Activated T-helper 9 cell treated with anti-CD3 and anti-CD28 coated beads, Interleukin-2, amount 50 U/mL, for 16 hours (primary cell): Measurements from ENCODE around the gene LCOR.

ENCODE experiments used
- DNase-seq: peaks from one replicate; pipeline ENCODE4 v3.0.0-alpha.2; 2020; ENCODE audit warnings: low read depth

LCOR gene

DNA sequence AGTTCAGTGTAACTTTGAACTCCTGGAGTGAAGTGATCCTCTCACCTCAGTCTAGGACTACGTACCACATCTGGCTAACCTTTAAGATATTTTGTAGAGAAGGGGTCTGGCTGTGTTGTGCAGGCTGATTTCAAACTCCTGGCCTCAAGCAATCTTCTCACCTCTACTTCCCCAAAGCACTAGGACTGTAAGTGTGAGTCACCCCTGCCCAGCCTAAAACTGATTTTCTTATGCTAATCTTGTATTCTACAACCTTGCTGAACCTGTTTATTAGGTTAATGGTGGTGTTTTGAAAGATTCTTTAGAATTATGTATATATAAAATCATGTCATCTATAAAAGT, 58.0 kb downstream of the LCOR start:
- no peak for DNase-seq

DNA sequence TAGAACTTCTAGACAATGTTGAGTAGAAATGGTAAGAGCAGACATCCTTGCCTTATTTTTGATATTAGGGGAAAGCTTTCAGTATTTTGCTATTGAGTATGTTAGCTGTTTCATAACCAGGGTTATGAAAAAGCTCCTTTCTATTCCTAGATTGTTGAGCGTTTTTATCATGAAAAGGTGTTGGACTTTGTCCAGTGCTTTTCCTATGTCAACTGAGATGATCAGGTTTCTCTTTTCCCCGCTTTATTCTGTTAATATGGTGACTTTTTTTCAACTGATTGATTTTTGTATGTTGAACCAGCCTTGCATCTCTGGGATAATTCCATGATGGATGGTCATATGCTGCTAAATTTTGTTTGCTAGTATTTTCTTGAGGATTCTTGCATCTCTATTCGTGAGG, 58.5 kb downstream of the LCOR start:
- no peak for DNase-seq

DNA sequence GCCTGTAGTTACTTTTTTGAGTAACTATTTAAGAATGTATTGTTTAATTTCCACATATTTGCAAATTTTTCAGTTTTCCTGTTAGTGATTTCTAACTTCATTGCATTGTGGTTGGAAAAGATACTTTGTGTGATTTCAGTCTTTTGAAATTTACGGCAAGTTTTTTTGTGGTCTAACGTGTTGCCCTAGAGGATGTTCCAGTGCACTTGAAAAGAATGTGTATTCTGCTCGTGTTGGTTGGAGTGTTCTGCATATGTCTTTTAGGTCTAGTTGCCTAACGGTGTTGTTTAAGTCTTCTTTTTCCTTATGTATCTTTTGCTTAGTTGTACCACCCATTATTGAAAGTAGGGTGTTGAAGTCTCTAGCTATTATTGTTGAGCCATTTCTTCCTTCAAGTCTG, 59.7 kb downstream of the LCOR start:
- no peak for DNase-seq

DNA sequence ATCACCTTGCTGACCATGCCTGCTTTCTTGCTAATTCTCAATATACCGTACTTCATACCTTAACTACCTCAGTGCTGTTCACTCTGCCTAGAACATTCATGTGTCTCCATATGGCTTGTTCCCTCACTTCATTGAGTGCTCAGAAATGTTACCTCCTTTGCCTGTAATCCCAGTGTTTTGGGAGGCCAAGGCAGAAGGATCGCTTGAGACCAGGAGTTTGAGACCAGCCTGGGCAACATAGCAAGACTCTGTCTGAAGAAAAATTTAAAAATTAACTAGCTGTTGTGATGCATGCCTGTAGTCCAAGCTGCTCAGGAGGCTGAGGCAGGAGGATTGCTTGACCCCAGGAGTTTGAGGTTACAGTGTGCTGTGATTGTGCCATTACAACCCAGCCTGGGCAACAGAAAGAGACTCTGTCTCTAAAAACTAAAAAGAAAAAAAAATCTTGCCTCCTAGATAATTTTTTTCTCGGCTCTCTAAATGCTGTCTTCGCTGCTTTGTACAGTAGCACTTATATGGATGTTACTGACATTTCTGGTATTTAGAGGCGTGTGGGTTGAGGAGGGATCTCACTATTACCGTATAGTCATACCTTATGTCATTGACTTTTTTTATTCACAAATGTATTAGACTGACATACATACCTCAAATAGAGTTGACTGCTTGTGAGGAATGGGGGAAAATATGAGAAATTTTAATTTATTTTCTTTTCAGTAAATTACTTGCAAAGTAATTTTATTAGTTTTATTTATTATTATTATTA, 63.7 kb downstream of the LCOR start:
- DNase-seq, result no peak

DNA sequence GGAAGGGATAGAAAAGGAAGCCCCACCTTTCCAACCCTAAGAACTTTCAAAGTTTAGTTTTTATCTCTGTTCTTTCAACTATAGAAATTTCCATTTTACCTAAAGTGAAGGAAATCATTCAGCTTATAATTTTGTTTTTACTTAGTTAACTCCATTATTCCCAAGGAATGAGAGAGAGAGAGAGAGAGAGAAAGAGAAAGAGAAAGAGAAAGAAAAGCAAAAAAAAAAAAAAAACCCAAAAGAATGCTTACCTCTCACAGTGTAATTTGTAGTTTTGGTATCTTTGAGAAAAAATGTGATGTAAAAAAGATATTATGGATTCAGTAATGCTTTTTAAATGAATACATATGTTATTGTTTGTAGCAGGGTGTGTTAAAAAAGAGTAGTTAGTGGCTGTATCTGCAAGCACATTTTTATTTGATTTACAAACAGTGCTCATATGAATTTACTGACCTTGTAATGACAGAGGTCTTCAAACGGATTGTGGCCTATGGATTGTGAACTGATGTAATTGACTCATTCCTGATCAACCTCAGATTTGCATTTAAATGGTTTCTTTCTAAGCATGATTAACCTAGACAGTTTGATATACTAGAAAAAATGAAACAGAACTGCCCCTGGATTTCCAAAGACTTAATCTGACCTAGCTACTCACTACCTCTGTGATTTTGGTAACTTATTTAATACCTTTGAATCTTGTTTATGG, 64.9 kb downstream of the LCOR start:
- no peak for DNase-seq

DNA sequence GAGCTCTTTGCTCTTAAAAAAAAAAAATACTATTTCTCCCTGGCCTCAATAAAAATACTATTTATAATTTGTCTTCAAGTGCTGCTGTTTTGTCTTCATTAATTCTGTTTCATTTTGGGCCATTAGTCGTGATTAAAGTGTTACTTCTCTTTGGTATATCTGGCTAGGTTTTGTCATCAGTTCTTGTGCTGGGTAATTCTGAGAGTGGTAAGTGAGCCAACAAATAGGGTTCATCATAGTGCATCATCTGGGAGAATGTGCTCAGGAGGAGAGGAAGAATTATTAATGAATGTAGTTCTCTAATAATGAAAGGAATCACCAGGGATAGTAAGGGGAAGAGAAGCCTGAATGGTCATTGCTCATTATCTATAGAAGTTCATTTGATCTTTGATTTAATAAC, 70.0 kb downstream of the LCOR start:
- DNase-seq, result no peak

DNA sequence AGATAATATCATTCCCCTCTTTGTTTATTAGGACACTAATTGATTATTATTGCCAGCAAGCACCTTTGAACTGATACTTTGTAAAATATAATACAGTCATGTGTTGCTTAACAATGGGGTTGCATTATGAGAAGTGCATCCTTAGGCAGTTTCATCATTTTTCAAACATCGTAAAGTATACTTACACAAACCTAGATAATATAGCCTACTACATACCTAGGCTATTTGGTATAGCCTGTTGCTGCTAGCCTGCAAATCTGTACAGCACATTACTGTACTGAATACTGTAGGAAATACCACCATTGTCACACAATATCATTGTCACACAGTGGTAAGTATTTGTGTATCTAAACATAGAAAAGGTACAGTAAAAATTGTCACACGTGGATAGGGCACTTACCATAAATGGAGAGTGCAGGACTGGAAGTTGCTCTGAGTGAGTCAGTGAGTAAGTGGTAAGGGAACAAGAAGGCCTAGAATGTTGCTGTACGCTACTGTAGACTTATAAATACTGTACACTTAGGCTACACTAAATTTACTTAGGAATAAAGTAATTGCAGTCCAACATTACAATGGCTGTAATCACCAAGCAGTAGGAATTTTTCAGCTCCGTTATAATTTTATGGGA, 70.7 kb downstream of the LCOR start:
- DNase-seq, result no peak

DNA sequence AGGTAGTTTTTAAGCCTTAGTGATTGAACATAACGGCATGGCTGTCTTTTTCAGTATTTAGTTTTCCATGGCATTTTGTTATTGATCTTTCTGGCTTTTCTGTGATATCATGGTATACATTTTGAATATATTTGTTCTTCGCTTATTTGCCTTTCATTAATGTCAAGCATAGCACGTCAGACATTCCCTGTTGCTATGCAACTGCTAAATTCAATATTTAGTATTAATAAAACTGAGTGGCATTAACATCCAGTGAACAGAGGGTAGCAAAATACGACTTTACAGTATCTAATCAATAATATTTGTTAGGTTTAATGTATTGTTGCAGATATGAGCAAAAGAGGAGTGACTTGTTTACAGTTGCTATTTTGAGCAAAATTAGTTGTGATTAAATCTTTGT, 72.5 kb downstream of the LCOR start:
- DNase-seq, result no peak

DNA sequence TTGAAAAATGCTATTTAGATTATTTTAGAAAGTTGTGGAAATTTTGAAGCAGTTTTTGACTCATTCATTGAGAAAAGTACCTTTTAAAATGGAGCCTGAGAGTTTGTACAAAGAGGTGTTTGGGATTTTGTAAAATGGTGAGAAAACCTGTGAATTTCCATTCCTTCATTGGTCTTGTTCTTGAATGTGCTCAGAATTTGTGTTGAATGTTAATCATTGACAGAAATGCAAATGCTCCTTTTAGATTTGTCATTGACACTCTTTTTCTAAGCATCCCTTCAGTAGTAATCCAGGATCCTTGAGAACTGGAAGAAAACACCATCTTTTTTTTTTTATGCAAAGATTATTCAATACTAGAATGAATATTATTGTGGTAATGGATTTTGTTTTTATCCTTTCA, 74.8 kb downstream of the LCOR start:
- no peak for DNase-seq

DNA sequence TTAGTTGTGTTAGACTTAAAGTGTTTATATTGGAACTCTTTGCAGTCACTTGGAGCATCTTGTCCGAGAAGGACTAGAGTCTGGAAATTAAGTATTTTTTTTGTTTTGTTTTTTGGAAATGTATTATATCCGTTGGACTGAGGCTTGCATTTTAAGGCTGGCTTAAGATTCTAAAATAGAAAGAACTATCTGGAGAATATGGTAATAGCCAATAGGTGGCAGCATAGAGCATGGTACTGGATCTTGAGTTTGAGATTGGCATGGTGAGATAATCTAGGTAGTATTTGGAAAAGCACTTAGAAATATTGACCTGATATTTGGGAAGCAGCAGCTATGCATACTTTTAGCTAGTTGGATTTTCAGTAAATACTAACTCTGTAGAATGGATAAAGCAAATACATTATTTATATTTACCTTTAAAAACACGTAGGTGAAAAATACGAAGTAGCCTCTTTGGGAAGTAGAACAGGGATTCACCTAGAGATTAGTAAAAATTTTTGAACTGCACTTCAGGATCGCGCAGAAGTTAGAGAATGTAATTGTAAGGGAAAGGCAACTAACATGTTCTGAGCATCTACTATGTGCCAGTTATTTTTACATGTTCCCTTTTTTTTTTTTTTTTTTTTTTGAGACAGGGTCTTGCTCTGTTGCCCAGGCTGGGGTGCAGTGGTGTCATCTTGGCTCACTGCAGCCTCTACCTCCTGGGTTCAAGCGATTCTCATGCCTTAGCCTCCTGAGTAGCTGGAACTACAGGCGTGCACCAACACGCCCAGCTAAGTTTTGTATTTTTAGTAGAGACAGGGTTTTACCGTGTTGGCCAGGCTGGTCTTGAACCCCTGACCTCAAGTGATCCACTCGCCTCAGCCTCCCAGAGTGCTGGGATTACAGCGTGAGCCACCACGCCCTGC, 78.6 kb downstream of the LCOR start:
- DNase-seq, result no peak

DNA sequence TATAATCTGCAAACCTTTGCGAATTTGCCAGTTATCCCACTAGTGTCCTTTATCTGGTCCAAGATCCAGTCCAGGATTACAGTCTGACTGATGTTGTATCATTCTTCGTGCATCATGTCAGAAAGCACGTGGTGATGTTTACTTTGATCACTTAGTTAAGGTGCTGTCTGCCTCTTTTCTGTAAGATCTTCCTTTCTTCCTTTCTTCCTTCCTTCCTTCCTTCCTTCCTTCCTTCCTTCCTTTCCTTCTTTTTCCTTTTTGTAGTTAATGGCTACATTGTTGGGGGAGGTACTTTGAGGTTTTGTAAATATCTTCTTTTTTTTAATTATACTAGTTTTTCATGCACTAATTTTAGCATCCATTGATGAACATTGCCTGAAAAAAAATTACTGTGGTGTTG, 80.3 kb downstream of the LCOR start:
- DNase-seq, result no peak

DNA sequence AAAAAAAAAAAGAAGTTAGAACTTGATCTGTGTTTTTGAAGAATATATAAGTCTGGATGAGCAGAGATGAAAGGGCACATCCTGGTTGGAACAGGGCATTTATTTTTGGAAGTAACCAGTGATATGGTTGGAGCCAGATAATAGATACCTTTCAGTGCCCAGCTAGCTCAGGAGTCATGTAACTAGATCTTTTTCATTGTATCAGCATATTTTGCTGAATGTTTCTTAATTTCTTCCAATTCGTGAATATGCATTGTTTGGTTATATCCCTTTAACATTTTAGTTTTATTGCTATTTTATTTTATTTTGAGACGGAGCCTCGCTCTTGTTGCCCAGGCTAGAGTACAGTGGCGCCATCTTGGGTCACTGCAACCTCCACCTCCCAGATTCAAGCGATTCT, 81.8 kb downstream of the LCOR start:
- no peak for DNase-seq

DNA sequence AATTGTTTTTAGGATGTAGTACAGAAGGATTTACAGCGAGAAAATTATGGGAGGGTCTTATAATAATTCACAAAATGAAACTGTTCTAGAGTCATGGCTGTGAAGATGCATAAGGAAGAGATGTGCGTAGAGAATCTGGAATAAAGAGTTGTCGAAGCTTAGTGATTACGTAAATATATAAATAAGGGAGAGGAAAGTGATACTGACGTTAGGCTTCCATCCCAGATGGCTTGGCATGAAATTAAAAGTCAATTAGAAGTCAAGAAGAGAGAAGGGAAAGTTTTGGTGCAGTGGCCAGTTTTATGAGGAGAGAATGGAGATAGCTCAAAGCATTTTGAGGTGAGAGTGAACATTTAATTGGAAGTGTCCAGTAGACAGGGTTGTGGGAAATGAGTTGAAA, 85.5 kb downstream of the LCOR start:
- no peak for DNase-seq

DNA sequence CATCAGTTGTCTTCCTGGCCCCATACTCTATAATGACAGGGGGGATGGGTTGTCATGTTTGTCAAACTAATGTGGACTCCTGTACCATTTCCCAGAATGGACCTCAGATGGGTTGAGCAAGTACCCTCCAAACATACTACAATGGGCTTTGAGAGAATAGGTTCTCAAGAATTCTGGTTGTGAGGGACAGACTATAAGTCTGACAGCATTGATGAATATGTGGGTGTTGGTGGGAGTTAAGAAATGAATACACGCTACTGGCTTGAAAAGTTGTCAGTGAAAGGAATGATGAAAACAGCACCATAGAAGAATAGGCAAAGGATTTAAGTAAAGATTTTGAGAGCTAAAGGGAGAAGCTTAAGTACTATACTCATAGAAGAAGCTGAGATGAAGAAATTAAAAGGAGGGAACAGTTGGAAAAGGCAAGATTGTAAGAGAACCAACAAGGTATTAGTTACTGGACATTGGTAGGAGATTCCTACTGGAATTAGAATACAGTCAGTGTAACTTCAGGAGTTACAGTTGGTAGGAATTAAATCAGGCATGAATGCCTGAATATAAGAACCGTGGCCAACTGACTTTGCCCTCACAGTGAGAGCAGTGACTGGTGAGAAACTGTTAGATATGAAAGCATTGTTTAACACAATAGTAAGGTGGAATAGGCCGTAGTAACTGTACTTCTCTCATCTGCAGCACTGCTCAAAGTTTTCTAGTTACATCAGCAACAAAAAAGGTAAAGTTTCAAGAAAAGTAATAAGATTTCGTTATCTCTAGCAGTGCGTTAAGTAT, 86.3 kb downstream of the LCOR start:
- no peak for DNase-seq

DNA sequence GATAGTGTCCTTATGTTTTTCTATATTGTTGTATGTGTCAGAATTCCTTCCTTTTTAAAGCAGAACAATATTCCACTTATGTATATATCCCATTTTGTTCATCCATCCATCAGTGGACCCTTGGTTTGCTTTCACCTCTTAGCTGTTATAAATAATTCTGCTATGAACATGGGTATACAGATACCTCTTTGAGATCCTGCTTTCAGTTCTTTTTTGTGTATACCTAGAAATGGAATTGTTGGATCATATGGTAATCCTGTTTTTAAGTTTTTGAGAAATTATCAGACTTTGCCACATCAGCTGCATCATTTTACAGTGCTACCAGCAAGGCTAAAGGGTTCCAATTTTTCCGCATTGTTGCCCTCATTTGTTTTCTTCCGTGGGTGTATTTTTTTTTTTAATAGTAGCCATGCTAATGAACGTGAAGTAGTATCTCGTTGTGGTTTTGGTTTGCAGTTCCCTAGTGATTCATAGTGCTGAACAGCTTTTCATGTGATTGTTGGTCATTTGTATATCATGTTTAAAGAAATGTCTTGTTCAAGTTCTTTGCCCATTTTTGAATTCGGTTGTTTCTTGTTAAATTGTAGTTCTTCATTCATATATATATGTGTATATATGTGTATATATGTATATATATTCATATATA, 87.8 kb downstream of the LCOR start:
- no peak for DNase-seq

DNA sequence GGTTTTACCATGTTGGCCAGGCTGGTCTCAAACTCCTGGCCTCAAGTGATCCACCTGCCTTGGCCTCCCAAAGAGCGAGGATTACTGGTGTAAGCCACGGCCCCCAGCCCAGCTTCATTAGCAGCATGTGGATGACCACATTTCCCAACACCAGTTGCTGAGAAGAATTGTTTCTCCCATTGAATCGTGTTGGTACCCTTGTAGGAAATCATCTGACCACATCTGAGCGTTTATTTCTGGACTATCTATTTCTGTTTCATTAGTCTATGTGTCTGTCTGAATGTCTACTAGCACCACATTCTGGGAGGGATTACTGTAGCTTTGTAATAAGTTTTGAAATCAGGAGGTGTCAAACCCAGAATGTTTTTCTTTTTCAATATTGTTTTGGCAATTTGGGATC, 89.6 kb downstream of the LCOR start:
- no peak for DNase-seq

DNA sequence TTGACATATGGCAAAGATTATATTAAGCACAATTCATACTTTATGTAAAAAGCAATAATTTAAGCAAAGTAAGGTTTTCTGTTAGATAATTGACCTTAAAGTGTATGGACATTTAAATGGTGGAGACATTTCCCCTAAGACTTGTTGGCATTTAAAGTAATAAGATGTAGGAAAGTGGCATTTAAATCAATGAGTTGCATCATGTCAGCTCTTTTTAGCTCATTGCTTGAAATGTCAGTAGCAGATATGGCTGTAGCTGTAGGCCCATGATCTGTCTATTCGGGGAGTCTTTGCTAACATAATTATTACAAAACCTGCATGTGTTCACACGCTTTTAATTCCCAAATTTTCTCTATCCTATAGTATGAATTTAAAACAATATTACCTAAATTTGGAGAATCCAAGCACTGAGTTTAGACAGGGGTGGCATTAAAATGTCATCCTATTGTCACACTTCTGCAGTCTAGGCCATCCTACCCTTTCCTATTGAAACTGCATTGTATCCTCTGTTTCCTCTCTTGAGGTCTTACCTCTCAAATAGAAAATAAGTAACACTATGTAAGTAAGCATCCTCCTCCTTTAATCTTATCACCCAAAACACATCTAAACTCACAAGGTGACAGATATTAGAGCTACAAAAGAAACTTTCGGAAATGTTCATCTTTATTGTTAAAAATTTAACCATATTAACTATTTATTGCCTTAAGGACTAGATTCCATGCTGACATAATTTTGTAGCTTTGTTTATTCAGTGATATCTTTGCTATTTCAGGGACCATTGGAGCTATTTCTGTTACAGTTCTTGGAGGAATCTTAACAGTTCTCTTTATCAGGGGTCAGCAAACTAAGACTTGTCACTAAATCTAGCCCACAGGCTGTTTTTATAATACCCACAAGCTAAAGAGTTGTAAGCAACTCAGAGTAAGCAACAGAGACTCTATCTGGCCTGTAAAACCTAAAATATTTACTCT, 91.2 kb downstream of the LCOR start:
- no peak for DNase-seq

DNA sequence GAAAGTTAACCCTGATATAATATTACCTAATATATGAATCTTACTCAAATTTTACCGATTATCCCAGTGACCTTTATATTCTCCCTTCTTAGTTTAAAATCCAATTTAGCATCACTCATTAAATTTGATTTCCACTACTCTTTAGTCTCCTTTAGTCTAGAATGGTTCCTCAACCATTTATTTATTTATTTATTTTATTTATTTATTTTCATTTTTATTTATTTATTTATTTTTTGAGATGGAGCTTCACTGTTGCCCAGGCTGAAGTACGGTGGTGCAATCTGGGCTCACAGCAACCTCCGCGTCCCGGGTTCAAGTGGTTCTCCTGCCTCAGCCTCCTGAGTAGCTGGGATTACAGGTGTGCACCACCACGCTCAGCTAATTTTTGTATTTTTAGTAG, 92.8 kb downstream of the LCOR start:
- DNase-seq, result no peak

DNA sequence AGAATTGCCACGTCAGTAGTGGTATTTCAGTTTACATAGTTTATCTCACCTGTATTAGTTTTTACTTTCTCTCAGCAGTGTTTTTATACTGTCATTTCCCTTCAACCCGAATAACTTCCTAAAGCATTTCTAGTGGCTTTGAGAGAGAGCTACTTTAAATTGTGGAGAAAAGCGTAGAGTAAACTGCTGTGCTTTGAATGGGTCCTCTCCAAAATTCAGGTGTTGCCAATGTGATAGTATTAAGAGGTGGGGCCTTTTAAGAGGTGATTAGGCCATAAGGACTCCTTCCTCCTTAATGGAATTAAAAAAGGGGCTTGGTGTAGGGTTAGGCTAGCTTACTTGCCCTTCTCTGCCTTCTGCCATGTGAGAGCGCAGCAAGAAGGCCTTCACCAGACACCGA, 98.4 kb downstream of the LCOR start:
- no peak for DNase-seq

DNA sequence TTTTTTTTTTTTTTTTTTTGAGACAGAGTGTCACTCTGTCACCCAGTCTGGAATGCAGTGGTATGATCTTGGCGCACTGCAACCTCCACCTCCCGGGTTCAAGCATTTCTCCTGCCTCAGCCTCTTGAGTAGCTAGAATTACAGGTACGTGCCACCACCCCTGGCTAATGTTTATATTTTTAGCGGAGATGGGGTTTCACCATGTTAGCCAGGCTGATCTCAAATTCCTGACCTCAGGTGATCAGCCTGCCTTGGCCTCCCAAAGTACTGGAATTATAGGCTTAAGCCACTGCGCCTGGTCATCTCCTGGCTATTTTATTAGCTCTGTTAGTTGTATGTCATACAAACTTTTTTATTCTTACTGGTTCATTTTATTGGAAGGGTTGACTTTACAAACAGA, 103.0 kb downstream of the LCOR start:
- DNase-seq, result no peak
